ENCODE results near the gene SLC16A12.

- TF ChIP-seq CTCF (IDR thresholded peaks at IDR 0.05; ENCODE audit: poor library complexity): no peak
- TF ChIP-seq EZH2phosphoT487 (IDR thresholded peaks at IDR 0.05; ENCODE audit: low read depth, severe bottlenecking, unreplicated experiment): no peak
Measured at GRCh38 chr10:89468191-89468965, 67.0 kb downstream of the SLC16A12 start.

All from hepatocyte (in vitro differentiated cells).